H9 (cell line): ENCODE data around the gene CCNQ. TPM values are rescaled to one million over a fixed set of nuclear protein-coding genes. Genes with fewer than 3 reads are reported as not detected.

Experiments
- DNase-seq: peaks from one replicate; pipeline ENCODE4 v3.0.0-alpha.2; 2017
- H2AFZ ChIP-seq: one replicate; pipeline ENCODE4 v1.6.1; 2013; ENCODE audit warnings: mild to moderate bottlenecking, low read length, control low read depth, moderate library complexity
- H2AK5ac ChIP-seq: 2 replicates; pipeline ENCODE4 v1.6.1; 2013; ENCODE audit warnings: low read length, control low read depth, mixed read lengths; ENCODE audit not compliant: insufficient read length
- H2BK120ac ChIP-seq: one replicate; pipeline ENCODE4 v1.6.1; 2013; ENCODE audit warnings: low read depth, mild to moderate bottlenecking, low read length, control low read depth, inconsistent platforms; ENCODE audit not compliant: poor library complexity, severe bottlenecking
- H2BK12ac ChIP-seq: 2 replicates; pipeline ENCODE4 v1.6.1; 2013; ENCODE audit warnings: low read length, control low read depth, mixed read lengths, low read depth; ENCODE audit not compliant: insufficient read length
- H2BK15ac ChIP-seq: 2 replicates; pipeline ENCODE4 v1.6.1; 2013; ENCODE audit warnings: low read depth, low read length, control low read depth
- H2BK20ac ChIP-seq: one replicate; pipeline ENCODE4 v1.6.1; 2013; ENCODE audit warnings: low read depth, mild to moderate bottlenecking, low read length, control low read depth, inconsistent platforms; ENCODE audit not compliant: poor library complexity, severe bottlenecking
- H2BK5ac ChIP-seq: 2 replicates; pipeline ENCODE4 v1.6.1; 2013; ENCODE audit warnings: low read length, control low read depth, mixed read lengths; ENCODE audit not compliant: insufficient read length
- H3K14ac ChIP-seq: 2 replicates; pipeline ENCODE4 v1.6.1; 2013; ENCODE audit warnings: low read length, control low read depth; ENCODE audit not compliant: insufficient read depth
- H3K18ac ChIP-seq: 2 replicates; pipeline ENCODE4 v1.6.1; 2013; ENCODE audit warnings: low read depth, mild to moderate bottlenecking, mixed read lengths, low read length, control low read depth; ENCODE audit not compliant: insufficient read length
- H3K23ac ChIP-seq: 2 replicates; pipeline ENCODE4 v1.6.1; 2013; ENCODE audit warnings: low read length, control low read depth, mixed read lengths, low read depth; ENCODE audit not compliant: insufficient read length
- H3K23me2 ChIP-seq: 2 replicates; pipeline ENCODE4 v1.6.1; 2013; ENCODE audit warnings: low read depth, mild to moderate bottlenecking, mixed read lengths, low read length, control low read depth; ENCODE audit not compliant: insufficient read length, poor library complexity, severe bottlenecking
- H3K27ac ChIP-seq: 2 replicates; pipeline ENCODE4 v1.5.1; 2013; ENCODE audit warnings: low read length, control low read depth, mixed read lengths, low read depth; ENCODE audit not compliant: insufficient read length
- H3K27me3 ChIP-seq: 2 replicates; pipeline ENCODE4 v1.6.1; 2013; ENCODE audit warnings: low read length, control low read depth, inconsistent platforms; ENCODE audit not compliant: insufficient read depth
- H3K4ac ChIP-seq: 2 replicates; pipeline ENCODE4 v1.6.1; 2013; ENCODE audit warnings: low read depth, mild to moderate bottlenecking, control low read depth, inconsistent platforms, low read length, moderate library complexity
- H3K4me1 ChIP-seq: 2 replicates; pipeline ENCODE4 v1.6.1; 2013; ENCODE audit warnings: low read length, control low read depth, inconsistent platforms; ENCODE audit not compliant: insufficient read depth
- H3K4me2 ChIP-seq: 2 replicates; pipeline ENCODE4 v1.6.1; 2013; ENCODE audit warnings: low read length, control low read depth, mixed read lengths; ENCODE audit not compliant: insufficient read length, insufficient read depth
- H3K56ac ChIP-seq: 2 replicates; pipeline ENCODE4 v1.6.1; 2013; ENCODE audit warnings: low read depth, mild to moderate bottlenecking, mixed read lengths, low read length, control low read depth; ENCODE audit not compliant: insufficient read length
- H3K79me1 ChIP-seq: 2 replicates; pipeline ENCODE4 v1.6.1; 2013; ENCODE audit warnings: low read depth, mild to moderate bottlenecking, moderate library complexity, low read length, control low read depth, inconsistent platforms; ENCODE audit not compliant: insufficient read depth, poor library complexity, severe bottlenecking
- H3K79me2 ChIP-seq: 2 replicates; pipeline ENCODE4 v1.6.1; 2013; ENCODE audit warnings: low read length, control low read depth, inconsistent platforms; ENCODE audit not compliant: insufficient read depth
- H3K9ac ChIP-seq: 2 replicates; pipeline ENCODE4 v1.6.1; 2013; ENCODE audit warnings: low read length, control low read depth, mixed read lengths; ENCODE audit not compliant: insufficient read length; ENCODE audit errors: extremely low read depth
- H3K9me3 ChIP-seq: one replicate; pipeline ENCODE4 v1.6.1; 2013; ENCODE audit warnings: low read depth, low read length, inconsistent platforms; ENCODE audit not compliant: control insufficient read depth
- H3T11ph ChIP-seq: one replicate; pipeline ENCODE4 v1.6.1; 2013; ENCODE audit warnings: mild to moderate bottlenecking, low read length, control low read depth, inconsistent platforms
- H4K20me1 ChIP-seq: one replicate; pipeline ENCODE4 v1.6.1; 2013; ENCODE audit not compliant: control insufficient read depth, insufficient read length, insufficient read depth
- H4K5ac ChIP-seq: 2 replicates; pipeline ENCODE4 v1.6.1; 2013; ENCODE audit warnings: low read depth, mild to moderate bottlenecking, mixed read lengths, low read length, control low read depth; ENCODE audit not compliant: insufficient read length
- H4K8ac ChIP-seq: replicated peaks from 2 replicates; pipeline ENCODE4 v1.6.1; 2013; ENCODE audit warnings: low read length, control low read depth, mixed read lengths, low read depth; ENCODE audit not compliant: insufficient read length
- H4K91ac ChIP-seq: 2 replicates; pipeline ENCODE4 v1.6.1; 2013; ENCODE audit warnings: low read depth, mild to moderate bottlenecking, moderate library complexity, mixed read lengths, low read length, control low read depth; ENCODE audit not compliant: insufficient read length
- H3K27ac Mint-ChIP-seq, 3 experiments: 2 replicates in 2 of 3; 3 replicates in 1 of 3; pipeline ENCODE4 v1.8.0; 2020 to 2021; ENCODE audit warnings: mixed read lengths in 3 of 3, mild to moderate bottlenecking in 1 of 3, moderate library complexity in 1 of 3
- H3K27me3 Mint-ChIP-seq: 2 replicates; pipeline ENCODE4 v1.8.0; 2021; ENCODE audit warnings: low read depth, mild to moderate bottlenecking, moderate library complexity, mixed read lengths
- H3K36me3 Mint-ChIP-seq, 3 experiments: 2 replicates in 2 of 3; 3 replicates in 1 of 3; pipeline ENCODE4 v1.8.0; 2020 to 2021; ENCODE audit warnings: low read depth in 3 of 3, mixed read lengths in 3 of 3; ENCODE audit not compliant: insufficient read depth in 1 of 3
- H3K4me1 Mint-ChIP-seq, 2 experiments: 2 replicates each; pipeline ENCODE4 v1.8.0; 2020; ENCODE audit warnings: mixed read lengths in 2 of 2
- H3K4me3 Mint-ChIP-seq, 2 experiments: 2 replicates in 1 of 2; 3 replicates in 1 of 2; pipeline ENCODE4 v1.8.0; 2020 to 2021; ENCODE audit warnings: mild to moderate bottlenecking in 2 of 2, mixed read lengths in 2 of 2, moderate library complexity in 1 of 2
- H3K9me3 Mint-ChIP-seq, 2 experiments: 2 replicates in 1 of 2; 3 replicates in 1 of 2; pipeline ENCODE4 v1.8.0; 2020; ENCODE audit warnings: mild to moderate bottlenecking in 2 of 2, mixed read lengths in 2 of 2, moderate library complexity in 1 of 2
- WGBS: extraction: QIAGEN DNeasy Blood & Tissue Kit; methylation state at CpG from one replicate; pipeline ENCODE4 v1.1.7; 2013; ENCODE audit warnings: missing lambda C conversion rate, low lambda C conversion rate, mixed read lengths; ENCODE audit not compliant: insufficient read length; ENCODE audit errors: extremely low coverage; 5-methylcytosine and 5-hydroxymethylcytosine counted together
- total RNA-seq: library from RNA; stranded (reverse); gene quantifications from 2 replicates; pipeline ENCODE4 v1.2.1, GENCODE V29; 2021
- TF ChIP-seq, protein P1 (sequence below): fragments of 200-600 bp; sonication (generic); conservative IDR thresholded peaks from 3 replicates; pipeline ENCODE4 v1.8.0; 2021; ENCODE audit warnings: antibody characterized with exemption, mild to moderate bottlenecking

CCNQ gene
- total RNA-seq, 1 experiment from 2014 or later = 18.4 TPM

GRCh38 chrX:153620576-153620975 lies 21.6 kb upstream of the CCNQ start:
- no peak for DNase-seq
- Histone ChIP-seq H3K4me2 (no peak overlapping the region), H2BK12ac (no peak overlapping the region)

More at GRCh38 chrX:153620576-153620975, 21.6 kb upstream of the CCNQ start:
- H3K36me3 Mint-ChIP-seq = peaks cover 0 to 7% (median 0%) of the 10 kb centered on the region in 3 experiments; a peak in 3 of 7 replicates
- Histone ChIP-seq H3K4ac (no peak overlapping the region), H2BK20ac (no peak overlapping the region), H3K79me1 (no peaks in the 10 kb centered on the region), H3T11ph (no peak overlapping the region), H3K18ac (no peak overlapping the region), H2AFZ (no peak overlapping the region), H3K27me3 (no peaks in the 10 kb centered on the region), H3K56ac (no peak overlapping the region), H2BK15ac (no peak overlapping the region), H3K23ac (no peak overlapping the region), H2BK120ac (no peak overlapping the region), H3K79me2 (no peaks in the 10 kb centered on the region), H3K9me3 (peaks cover 26% of the 10 kb centered on the region), H4K20me1 (no peaks in the 10 kb centered on the region), H4K91ac (no peak overlapping the region), H3K14ac (no peak overlapping the region), H3K27ac (no peak overlapping the region), H2AK5ac (no peak overlapping the region), H2BK5ac (no peak overlapping the region), H3K4me1 (no peaks in the 10 kb centered on the region), H4K8ac (no peak overlapping the region), H3K23me2 (no peaks in the 10 kb centered on the region), H4K5ac (no peak overlapping the region), H3K9ac (no peak overlapping the region)
- H3K4me3 Mint-ChIP-seq = no peak overlapping the region
- H3K27ac Mint-ChIP-seq = no peak overlapping the region
- TF ChIP-seq, protein P1, sequence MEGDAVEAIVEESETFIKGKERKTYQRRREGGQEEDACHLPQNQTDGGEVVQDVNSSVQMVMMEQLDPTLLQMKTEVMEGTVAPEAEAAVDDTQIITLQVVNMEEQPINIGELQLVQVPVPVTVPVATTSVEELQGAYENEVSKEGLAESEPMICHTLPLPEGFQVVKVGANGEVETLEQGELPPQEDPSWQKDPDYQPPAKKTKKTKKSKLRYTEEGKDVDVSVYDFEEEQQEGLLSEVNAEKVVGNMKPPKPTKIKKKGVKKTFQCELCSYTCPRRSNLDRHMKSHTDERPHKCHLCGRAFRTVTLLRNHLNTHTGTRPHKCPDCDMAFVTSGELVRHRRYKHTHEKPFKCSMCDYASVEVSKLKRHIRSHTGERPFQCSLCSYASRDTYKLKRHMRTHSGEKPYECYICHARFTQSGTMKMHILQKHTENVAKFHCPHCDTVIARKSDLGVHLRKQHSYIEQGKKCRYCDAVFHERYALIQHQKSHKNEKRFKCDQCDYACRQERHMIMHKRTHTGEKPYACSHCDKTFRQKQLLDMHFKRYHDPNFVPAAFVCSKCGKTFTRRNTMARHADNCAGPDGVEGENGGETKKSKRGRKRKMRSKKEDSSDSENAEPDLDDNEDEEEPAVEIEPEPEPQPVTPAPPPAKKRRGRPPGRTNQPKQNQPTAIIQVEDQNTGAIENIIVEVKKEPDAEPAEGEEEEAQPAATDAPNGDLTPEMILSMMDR = no peak
- peaks cover 68 to 72% of the 10 kb centered on the region in 2 experiments for H3K9me3 Mint-ChIP-seq
- no CpG with 5 or more reads among the region's 5 CpGs for WGBS
- H3K27me3 Mint-ChIP-seq = peaks cover 51% of the 10 kb centered on the region
- H3K4me1 Mint-ChIP-seq = no peaks in the 10 kb centered on the region
